OCI-LY3 (cell line): ENCODE measurements around the gene BRICD5.

Source experiments
- H2AFZ ChIP-seq: fragments of 200-600, 300-600 bp; shearing (Covaris generic); 2 replicates; pipeline ENCODE4 v1.6.0; 2014; ENCODE audit warnings: antibody characterized with exemption, low read depth, low read length
- H3K27ac ChIP-seq: fragments of 200-600, 300-600 bp; sonication (generic); 2 replicates; pipeline ENCODE4 v1.5.1; 2014; ENCODE audit warnings: mild to moderate bottlenecking, low read length, moderate library complexity, mixed read lengths
- H3K27me3 ChIP-seq: fragments of 200-600, 300-600 bp; sonication (generic); 2 replicates; pipeline ENCODE4 v1.6.1; 2014; ENCODE audit warnings: low read depth, low read length, mixed read lengths
- H3K36me3 ChIP-seq: fragments of 200-600, 300-600 bp; sonication (generic); replicated peaks from 2 replicates; pipeline ENCODE3; 2014; ENCODE audit warnings: low read depth, low read length, mixed read lengths
- H3K4me1 ChIP-seq: fragments of 300-600, 200-600 bp; sonication (generic); 2 replicates; pipeline ENCODE4 v1.6.1; 2014; ENCODE audit warnings: low read length, mixed read lengths
- H3K4me2 ChIP-seq: fragments of 200-600, 300-600 bp; sonication (generic); 2 replicates; pipeline ENCODE4 v1.6.1; 2014; ENCODE audit warnings: low read length, mixed read lengths
- H3K4me3 ChIP-seq: fragments of 300-600, 200-600 bp; sonication (generic); 2 replicates; pipeline ENCODE4 v1.5.1; 2014; ENCODE audit warnings: antibody characterized with exemption, mild to moderate bottlenecking, low read length, moderate library complexity
- H3K79me2 ChIP-seq: fragments of 300-600, 200-600 bp; shearing (Covaris generic); 2 replicates; pipeline ENCODE4 v1.6.1; 2014; ENCODE audit warnings: mild to moderate bottlenecking, low read length, mixed read lengths
- H3K9ac ChIP-seq: fragments of 300-600, 200-600 bp; shearing (Covaris generic); 2 replicates; pipeline ENCODE4 v1.6.0; 2014; ENCODE audit warnings: mild to moderate bottlenecking, low read length, moderate library complexity
- H3K9me3 ChIP-seq: fragments of 200-600, 300-600 bp; shearing (Covaris generic); 2 replicates; pipeline ENCODE4 v1.6.1; 2014; ENCODE audit warnings: low read length, mixed read lengths; ENCODE audit not compliant: insufficient read depth
- H4K20me1 ChIP-seq: fragments of 200-600, 300-600 bp; sonication (generic); 2 replicates; pipeline ENCODE4 v1.6.1; 2016; ENCODE audit warnings: low read length, mixed read lengths; ENCODE audit not compliant: insufficient read depth
- CTCF ChIP-seq: fragments of 200-600, 300-600 bp; sonication (generic); IDR thresholded peaks from 2 replicates; pipeline ENCODE4 v1.5.1; 2014; ENCODE audit warnings: antibody characterized with exemption, low read length, low read depth
- EZH2phosphoT487 ChIP-seq: fragments of 200-600 bp; shearing (Covaris generic); IDR thresholded peaks from 2 replicates; pipeline ENCODE4 v1.6.1; 2018; ENCODE audit warnings: antibody characterized with exemption, mixed run types, low read depth

Gene BRICD5

GRCh38 chr16:2208772-2209171, 1.9 kb downstream of the BRICD5 start:
- H3K36me3 ChIP-seq: peaks cover 25% of the 10 kb centered on the region
- no peaks in the 10 kb centered on the region for H3K27me3 ChIP-seq
- no peak overlapping the region for H3K27ac ChIP-seq
- no peaks in the 10 kb centered on the region for H3K9me3 ChIP-seq
- no peak overlapping the region for H3K4me2 ChIP-seq
- TF ChIP-seq CTCF: no peak
- no peak for TF ChIP-seq EZH2phosphoT487
- H3K4me3 ChIP-seq: no peak overlapping the region
- peaks cover 30% of the 10 kb centered on the region for H3K79me2 ChIP-seq
- no peak overlapping the region for H2AFZ ChIP-seq
- H3K4me1 ChIP-seq: peaks cover 25% of the 10 kb centered on the region
- H4K20me1 ChIP-seq: peaks cover 7% of the 10 kb centered on the region
- no peak overlapping the region for H3K9ac ChIP-seq

GRCh38 chr16:2208308-2208707, 2.4 kb downstream of the BRICD5 start:
- Histone ChIP-seq H4K20me1 (peaks cover 7% of the 10 kb centered on the region), H3K4me2 (no peak overlapping the region), H3K4me3 (no peak overlapping the region), H3K9me3 (no peaks in the 10 kb centered on the region), H3K4me1 (peaks cover 20% of the 10 kb centered on the region), H3K36me3 (peaks cover 25% of the 10 kb centered on the region), H2AFZ (no peak overlapping the region), H3K9ac (no peak overlapping the region), H3K79me2 (peaks cover 26% of the 10 kb centered on the region), H3K27ac (no peak overlapping the region), H3K27me3 (no peaks in the 10 kb centered on the region)
- TF ChIP-seq EZH2phosphoT487: no peak
- no peak for TF ChIP-seq CTCF

GRCh38 chr16:2207872-2208271, 2.8 kb downstream of the BRICD5 start:
- Histone ChIP-seq H2AFZ (no peak overlapping the region), H3K27me3 (no peaks in the 10 kb centered on the region), H3K4me1 (peaks cover 16% of the 10 kb centered on the region), H3K27ac (no peak overlapping the region), H3K4me2 (no peak overlapping the region), H3K4me3 (no peak overlapping the region), H3K36me3 (peaks cover 23% of the 10 kb centered on the region), H3K9ac (no peak overlapping the region), H3K79me2 (peaks cover 21% of the 10 kb centered on the region), H3K9me3 (no peaks in the 10 kb centered on the region), H4K20me1 (peaks cover 4% of the 10 kb centered on the region)
- TF ChIP-seq EZH2phosphoT487: no peak
- no peak for TF ChIP-seq CTCF

GRCh38 chr16:2206780-2207433, 3.8 kb downstream of the BRICD5 start:
- peaks cover 13% of the 10 kb centered on the region for H3K4me1 ChIP-seq
- no peaks in the 10 kb centered on the region for H3K9me3 ChIP-seq
- no peak overlapping the region for H2AFZ ChIP-seq
- H3K9ac ChIP-seq: no peak overlapping the region
- H3K4me3 ChIP-seq: peak overlapping the region; percentile 83
- no peaks in the 10 kb centered on the region for H4K20me1 ChIP-seq
- H3K36me3 ChIP-seq: peaks cover 15% of the 10 kb centered on the region
- H3K4me2 ChIP-seq: peak overlapping the region; percentile 87
- no peaks in the 10 kb centered on the region for H3K27me3 ChIP-seq
- H3K79me2 ChIP-seq: peaks cover 17% of the 10 kb centered on the region
- H3K27ac ChIP-seq: no peak overlapping the region
- TF ChIP-seq EZH2phosphoT487 (no peak), CTCF (no peak)
